Renal pelvis (tissue), 4 donors: ENCODE data around the gene BCL3. TPM values are rescaled to one million over a fixed set of nuclear protein-coding genes. Genes with fewer than 3 reads are reported as not detected.

Experiments used
- DNase-seq: peaks from one replicate; pipeline ENCODE4 v3.0.0-alpha.2; 2013
- polyA plus RNA-seq, 3 donors: library from polyadenylated mRNA; unstranded; fragments of 120-200 nt; gene quantifications; one replicate each; pipeline ENCODE4 v1.2.1, GENCODE V29; 2013; ENCODE audit not compliant: insufficient read length in 3 of 3

The BCL3 gene
- polyA plus RNA-seq, 3 donors = 8.5 to 9.8 (median 8.8) TPM

DNA sequence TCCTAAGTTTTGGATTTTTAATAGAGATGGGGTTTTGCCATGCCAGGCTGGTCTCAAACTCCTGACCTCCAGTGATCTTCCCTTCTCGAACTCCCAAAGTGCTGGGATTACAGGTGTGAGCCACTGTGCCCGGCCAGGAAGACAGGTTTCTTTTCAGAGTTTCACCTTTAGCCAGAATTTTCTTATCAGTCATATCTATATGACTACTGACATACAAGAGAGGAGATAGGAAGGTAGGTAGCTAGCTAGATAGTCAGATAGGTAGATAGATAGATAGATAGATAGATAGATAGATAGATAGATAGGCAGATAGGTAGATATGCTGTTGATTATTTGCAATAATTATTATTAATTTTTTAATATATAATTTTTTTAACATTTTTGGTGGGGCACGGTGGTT is 36.8 kb downstream of the BCL3 start:
- DNase-seq = no peak

DNA sequence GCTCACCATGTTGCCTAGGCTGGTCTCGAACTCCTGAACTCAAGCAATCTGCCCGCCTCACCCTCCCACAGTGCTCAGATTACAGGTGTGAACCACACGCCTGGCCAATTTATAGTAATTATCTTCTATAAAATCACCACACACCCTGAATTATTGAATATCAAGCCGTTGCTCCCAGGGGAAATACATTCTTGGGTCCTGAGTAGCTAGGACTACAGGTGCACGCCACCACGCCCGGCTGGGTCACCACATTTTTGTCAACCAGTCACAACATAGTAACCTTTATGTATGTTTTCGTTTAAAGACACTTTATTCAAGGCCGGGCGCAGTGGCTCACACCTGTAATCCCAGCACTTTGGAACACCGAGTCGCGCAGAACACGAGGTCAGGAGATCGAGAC is 37.5 kb downstream of the BCL3 start:
- DNase-seq = no peak

DNA sequence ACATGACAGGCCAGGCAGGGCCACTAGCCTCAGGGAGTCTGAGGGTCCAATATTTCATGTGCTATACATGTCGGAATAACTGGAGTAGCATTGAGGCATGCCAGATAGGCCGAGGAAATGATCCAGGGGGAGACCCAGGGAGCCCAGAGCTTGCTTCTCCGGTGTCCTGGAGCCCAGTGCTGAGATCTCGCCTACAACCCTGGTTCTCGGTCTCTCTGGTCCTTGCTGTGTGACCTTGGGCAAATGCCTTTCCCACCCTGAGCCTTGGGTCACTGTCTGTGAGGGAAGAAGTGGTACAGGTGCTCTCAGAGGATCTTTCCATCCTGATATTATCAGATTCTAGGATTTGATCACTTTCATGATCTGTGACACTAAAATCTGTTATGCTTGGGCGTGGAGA is 40.5 kb downstream of the BCL3 start:
- no peak for DNase-seq

DNA sequence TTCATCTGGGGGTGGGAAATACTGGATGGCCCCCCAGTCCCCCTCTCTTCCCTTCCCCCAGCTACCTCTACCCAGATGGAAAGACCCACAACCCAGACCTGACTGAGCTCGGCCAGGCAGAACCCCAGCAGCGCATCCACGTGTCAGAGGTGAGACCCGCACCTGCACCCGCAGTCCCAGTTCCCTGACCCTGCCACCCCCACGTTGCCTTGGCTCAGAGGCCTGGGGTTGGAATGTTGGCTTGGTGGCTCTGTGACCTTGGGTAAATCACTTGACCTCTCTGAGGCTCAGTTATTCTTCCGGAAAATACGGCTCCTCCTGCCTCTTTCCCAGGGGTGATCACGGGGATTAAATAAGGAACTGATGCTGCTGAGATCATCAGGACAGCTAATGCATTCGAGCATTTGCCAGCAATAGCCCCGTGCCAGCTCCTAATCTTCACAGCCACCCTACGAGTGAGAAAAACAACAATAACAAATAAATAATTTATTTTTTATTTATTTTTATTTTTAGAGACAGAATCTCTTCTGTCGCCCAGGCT is 41.5 kb downstream of the BCL3 start:
- no peak for DNase-seq

DNA sequence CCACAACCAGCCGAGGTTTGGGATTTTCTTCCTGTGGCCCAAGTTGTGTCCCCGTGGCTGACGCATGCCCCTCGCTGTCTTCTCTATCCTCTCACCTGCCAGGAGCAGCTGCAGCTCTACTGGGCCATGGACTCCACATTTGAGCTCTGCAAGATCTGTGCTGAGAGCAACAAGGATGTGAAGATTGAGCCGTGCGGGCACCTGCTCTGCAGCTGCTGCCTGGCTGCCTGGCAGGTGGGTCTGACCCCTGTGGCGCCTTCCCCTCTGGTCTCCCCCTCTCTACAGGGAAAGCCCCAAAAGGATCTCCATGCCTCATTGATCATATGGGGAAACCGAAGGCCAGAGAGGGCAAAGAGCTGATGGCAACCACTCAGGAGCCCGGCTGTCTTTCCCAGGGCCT is 43.8 kb downstream of the BCL3 start:
- no peak for DNase-seq

DNA sequence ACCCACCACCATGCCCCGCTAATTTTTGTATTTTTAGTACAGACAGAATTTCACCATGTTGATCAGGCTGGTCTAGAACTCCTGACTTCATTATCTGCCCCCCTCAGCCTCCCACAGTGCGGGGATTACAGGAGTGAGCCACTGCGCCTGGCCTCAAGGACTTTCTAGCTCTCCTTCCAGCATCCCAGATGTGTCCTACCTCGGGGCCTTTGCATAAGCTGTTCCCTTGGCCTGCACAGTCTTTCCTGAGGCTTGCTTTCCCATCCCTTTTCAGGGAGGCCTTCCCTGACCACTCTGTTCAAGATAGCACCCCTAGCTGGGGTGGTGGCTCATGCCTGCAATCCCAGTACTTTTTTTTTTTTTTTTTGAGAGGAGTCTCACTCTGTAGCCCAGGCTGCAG is 46.1 kb downstream of the BCL3 start:
- no peak for DNase-seq

DNA sequence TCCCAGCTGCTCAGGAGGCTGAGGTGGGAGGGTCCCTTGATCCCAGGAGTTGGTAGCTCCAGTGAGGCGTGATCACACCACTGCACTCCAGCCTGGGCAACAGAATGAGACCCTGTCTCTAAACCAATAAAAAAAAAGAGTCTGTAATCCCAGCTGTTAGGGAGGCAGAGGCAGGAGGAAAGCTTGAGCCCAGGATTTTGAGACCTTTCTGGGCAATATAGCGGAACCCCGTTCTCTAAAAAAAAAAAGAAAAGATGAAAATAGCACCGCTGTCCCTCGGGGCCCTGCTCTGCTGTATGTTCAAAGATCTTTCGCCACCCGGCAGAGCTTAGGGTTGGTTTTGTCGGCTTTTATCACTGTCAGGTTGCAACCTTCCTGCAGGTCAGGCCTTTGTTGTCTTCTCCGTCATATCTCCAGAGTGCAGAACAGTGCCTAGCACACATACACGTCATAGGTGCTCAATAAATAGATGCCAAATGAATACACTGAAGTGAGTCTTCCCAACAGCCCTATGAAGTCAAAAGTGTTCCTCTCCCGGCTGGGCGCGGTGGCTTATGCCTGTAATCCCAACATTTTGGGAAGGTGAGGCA is 47.0 kb downstream of the BCL3 start:
- DNase-seq = no peak

DNA sequence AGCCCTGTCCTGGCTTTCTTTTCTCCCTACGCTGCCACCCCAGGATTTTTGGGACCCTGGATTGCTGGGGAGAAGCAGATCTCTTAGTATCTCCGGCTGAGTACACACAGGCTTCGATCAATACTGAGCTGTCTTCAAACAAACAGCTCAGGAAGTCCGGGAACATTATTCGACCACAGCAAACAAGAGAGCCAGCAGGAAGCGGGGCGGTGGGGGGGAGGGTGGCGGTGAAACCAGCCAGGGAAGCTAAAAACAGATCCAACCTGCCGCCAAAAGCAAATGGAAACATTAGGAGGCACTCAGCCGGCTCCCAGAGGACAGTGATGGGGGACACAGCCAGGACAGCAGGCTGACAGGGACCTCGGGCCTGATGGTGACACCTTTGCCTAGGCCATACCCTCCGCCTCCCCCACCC is 48.2 kb downstream of the BCL3 start:
- DNase-seq = no peak

DNA sequence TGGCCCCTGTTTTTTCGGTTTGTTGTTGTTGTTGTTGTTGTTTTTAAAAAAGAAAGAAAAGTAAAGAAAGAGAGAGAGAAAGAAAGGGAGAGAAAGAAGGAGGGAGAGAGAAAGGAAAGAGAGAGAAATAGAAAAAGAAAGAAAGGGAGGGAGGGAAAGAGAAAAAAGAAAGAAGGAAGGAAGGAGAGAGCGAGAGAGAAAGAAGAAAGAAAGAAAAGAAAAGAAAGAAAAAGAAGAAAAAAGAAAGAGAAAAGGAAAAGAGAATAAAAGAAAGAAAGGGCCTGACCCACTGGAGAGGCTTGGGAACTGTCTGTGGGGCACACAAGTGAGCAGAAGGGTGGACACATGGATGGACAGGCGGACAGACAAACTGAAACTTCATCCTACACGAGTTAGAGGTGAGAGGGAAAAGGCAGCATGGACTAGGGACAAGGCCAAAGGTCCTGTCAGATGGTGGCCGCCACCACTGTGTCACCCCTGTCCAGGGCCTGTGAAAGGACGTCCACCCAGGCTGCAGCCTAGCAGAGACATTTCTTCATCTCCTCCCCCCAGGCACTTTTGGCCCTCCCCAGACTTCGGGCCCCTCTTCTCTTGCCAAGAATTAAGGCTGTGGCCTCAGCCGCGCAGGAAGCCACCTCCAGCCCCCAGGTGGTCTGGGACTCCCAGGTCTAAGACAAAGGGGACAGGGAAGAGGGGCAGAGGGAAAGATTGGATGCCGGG is 51.3 kb downstream of the BCL3 start:
- DNase-seq = no peak

DNA sequence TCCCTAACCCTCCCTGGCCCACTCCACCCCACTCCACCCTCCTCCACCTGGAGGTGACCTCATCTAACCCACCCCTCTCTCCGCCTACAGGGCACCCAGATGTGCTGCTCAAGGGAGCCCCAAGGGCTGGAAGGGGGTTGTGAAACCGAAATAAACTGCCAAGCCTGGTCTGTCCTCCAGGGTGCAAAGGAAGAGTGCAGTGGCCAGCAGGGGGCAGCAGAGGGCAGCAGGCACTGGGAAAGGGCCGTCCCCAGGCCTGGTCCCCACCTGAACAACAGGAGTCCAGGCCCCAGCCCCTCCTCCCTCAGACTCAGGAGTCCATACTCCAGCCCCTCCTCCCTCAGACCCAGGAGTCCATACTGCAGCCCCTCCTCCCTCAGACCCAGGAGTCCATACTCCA is 52.0 kb downstream of the BCL3 start:
- DNase-seq = peak; percentile 78

DNA sequence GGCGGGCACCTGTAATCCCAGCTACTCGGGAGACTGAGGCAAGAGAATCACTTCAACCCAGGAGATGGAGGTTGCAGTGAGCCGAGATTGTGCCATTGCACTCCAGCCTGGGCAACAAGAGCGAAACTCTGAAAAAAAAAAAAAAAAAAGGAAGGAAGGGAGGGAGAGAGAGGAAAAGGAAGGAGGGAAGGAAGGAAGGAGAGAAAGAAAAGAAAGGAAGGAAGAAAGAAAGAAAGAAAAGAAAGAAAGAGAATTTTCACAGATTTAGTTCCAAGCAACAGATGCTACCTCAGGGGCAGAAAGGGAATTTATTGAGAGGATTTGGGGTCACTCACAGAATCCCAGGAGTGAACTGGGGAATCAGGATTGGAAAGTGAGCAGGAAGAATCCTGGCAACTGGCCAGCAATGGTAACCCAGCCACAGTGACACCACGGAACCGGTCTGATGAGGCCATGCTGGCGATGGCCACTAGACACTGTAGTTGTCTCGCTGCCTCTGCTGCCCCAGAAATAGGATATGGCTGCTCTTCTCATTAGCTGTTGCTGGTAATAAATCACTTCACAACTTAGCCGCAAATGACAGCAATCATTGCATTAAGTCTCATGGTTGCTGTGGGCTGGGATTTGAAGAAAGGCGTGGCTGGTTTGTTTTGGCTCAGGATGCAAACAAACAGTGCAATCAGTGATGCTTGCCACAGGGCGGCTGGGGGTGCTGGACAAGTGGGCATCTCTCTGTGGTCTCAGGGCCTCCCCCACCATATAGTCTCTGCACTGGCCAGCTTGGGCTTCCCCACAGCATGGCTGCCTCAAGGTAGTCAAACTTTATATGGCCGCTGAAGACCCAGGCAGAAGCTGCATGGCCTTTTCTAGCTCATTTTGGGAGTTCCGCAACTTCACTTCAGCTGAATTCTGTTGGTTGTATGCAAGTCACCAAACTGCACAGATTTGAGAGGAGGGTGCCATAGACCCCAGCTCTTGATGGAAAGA is 55.2 kb downstream of the BCL3 start:
- DNase-seq = no peak

DNA sequence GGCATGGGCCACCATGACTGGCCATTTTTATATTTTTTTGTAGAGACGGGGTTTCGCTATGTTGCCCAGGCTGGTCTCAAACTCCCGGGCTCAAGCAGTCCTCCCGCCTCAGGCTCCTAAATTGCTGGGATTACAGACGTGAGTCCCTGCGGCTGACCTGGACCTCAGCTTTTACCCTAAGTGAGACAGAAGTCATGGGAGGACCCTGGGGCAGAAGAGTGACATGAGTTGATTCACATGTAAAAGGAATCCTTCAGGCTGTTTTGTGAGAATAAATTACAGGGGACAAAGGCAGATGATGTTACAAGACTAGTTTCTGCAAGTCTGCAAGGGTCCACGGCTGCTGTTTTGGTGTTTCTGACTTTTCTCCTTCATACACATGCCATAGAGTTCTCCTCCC is 57.8 kb downstream of the BCL3 start:
- DNase-seq = no peak

DNA sequence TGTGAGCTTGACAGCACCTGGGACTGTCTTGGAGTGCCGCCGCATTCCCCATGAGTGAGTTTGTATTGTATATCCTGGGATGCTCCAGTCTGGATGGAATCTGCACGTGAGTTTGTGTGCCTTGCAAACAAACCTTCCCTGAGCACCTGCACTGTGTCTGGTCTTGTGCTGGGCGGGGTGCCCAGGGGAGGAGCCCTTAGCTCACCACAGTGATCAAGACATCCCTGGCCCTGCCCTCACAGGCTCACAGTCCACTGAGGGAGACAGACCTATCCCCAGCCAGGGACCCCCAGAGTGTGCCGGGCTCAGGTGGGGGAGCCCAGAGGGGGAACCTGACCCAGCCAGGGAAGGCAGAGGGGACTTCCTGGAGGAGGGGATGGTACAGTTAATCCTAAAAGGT is 58.7 kb downstream of the BCL3 start:
- DNase-seq = no peak

DNA sequence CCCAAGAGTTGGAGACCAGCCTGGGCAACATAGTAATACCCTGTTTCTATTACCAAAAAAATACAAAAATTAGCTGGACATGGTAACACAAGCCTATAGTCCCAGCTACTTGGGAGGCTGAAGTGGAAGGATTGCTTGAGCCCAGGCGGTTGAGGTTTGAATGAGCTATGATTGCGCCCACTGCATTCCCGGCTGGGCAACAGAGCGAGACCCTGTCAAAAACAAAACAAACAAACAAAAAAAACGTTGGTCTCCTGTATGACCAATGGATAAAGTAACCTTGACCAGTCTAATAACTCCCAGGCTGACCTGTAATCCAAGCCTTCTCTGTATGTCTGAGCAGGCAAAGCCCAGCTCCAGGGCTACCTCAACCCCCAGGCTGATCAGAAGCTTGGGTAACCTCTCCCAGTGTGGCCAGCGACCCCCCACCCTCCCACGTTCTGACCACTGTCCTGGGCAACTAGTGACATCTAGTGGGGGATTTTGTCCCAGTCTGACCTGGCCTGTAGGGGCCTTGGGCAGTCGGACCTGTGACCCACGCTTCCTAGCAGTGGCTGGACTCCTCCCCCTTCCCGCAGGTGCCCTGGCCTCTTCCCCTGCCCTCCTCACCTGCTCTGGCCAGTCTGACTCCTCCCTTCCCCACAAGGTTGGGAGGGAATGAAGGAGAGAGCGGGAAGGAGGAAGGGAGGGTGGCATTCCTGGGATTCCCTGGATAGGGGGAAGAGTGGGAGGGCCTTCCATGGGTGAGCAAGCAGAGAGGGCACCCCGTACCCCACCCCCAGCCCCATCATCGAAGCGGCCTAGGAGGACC is 59.3 kb downstream of the BCL3 start:
- peak; percentile 82 for DNase-seq

DNA sequence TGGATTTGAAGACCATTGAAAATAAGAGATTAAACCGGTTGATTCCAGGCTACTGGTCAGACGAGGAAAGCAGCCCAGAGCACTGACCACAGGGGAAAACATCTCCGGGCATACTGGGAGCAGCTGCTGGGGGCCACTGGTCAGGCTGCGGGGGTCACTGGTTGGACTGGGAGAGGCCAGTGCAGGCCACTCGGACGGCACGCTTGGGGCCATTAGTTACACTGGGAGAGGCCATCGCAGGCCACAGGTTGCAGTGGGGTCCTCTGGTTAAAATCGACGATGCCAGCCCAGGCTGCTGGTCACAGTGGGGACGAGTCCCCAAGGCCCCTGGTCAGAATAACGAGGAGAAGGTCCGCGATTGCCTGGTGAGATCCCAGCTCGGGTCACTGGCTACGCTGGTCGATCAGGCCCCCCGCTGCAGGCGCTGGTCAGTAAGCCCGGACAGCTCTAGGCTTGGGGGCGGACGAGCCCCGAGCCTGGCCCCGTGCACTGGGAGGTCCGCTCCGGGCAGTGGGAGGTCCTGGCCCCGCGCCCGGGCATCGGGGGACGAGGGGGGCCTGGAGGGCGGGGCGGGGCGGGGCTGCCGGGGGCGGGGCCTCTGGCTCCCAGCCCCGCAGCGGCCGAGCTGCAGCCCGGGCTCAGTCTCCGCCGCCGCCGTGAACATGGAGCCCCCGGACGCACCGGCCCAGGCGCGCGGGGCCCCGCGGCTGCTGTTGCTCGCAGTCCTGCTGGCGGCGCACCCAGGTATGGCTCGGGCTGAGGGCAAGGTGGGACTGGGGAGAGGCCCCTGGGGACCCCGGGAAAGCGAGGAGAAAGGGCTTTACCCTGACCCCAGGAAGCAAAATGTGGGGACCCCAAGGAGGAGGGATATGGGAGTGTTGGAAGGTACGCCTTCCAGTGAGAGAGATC is 60.2 kb downstream of the BCL3 start, which contains the start of gene BCAM:
Gene BCAM, plus strand, starts transcription at position 641 of the 909 bp plus-strand sequence. Its CDS starts 22 bp downstream, at position 663.
- DNase-seq = peak; percentile 72

Other genes starting within 250 kb of the BCL3 start
- 10 to 100 TPM; 15.3 to 16.4 (median 16.2) TPM for gene ZNF180, start 248.2 kb upstream of the BCL3 start, polyA plus RNA-seq
- not detected for gene CEACAM20, start 219.0 kb upstream of the BCL3 start, polyA plus RNA-seq
- 1 to 10 TPM in 2 of 3 donors, under 1 TPM in 1; 0.95 to 2.0 (median 1.3) TPM for gene IGSF23, start 135.1 kb upstream of the BCL3 start, polyA plus RNA-seq
- gene PVR, start 104.8 kb upstream of the BCL3 start, polyA plus RNA-seq = 10 to 100 TPM; 32.7 to 42.9 (median 41.1) TPM
- gene CEACAM19, start 77.2 kb upstream of the BCL3 start, polyA plus RNA-seq = 10 to 100 TPM; 10.2 to 24.7 (median 24.3) TPM
- not detected for gene CEACAM16, start 49.6 kb upstream of the BCL3 start, polyA plus RNA-seq
- 1 to 10 TPM; 6.6 to 9.7 (median 7.4) TPM for gene CBLC, start 29.2 kb downstream of the BCL3 start, polyA plus RNA-seq
- gene BCAM, start 60.4 kb downstream of the BCL3 start, polyA plus RNA-seq = 100 to 1,000 TPM; 677 to 737 (median 725) TPM
- 100 to 1,000 TPM; 181 to 187 (median 187) TPM for gene NECTIN2, start 97.6 kb downstream of the BCL3 start, polyA plus RNA-seq
- gene TOMM40, start 142.5 kb downstream of the BCL3 start, polyA plus RNA-seq = 10 to 100 TPM; 48.7 to 58.2 (median 57.6) TPM
- gene APOE, start 157.1 kb downstream of the BCL3 start, polyA plus RNA-seq = 100 to 1,000 TPM; 397 to 528 (median 454) TPM
- 10 to 100 TPM in 2 of 3 donors, 1 to 10 TPM in 1; 8.4 to 11.7 (median 11.6) TPM for gene APOC1, start 165.9 kb downstream of the BCL3 start, polyA plus RNA-seq
- gene APOC4, start 193.5 kb downstream of the BCL3 start, polyA plus RNA-seq = under 1 TPM in 1 of 3 donors, not detected in 2; 0.35 TPM
- gene APOC2, start 197.3 kb downstream of the BCL3 start, polyA plus RNA-seq = 10 to 100 TPM; 13.1 to 16.3 (median 14.1) TPM
- gene CLPTM1, start 206.7 kb downstream of the BCL3 start, polyA plus RNA-seq = 100 to 1,000 TPM; 120 to 129 (median 127) TPM